ENCODE results near the gene GALNT13. TPM values are rescaled to one million over a fixed set of nuclear protein-coding genes. Genes with fewer than 3 reads are reported as not detected.

GALNT13 gene
- total RNA-seq, 1 donor, result 0.36 TPM

DNA sequence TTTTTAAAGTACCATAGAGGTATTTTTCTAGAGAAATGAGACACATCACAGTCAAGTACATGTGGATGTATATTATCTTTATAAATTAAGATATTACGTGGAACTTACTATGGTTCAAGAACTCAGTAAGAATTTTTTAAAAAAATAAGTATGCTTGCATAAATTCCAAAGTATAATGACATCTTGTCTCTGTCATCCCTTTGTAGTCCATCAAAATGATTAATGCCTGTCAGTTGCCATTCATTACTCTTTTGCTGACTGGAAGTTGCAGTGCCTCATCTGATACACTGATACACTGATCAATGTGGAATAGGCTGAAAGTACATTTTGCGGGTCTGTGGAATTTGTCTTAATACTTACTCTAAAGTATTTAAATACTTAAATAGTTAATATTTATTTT lies 177.2 kb downstream of the GALNT13 start:
- Histone ChIP-seq H2AFZ (ENCODE audit: low read length) (no peak overlapping the region), H3K4me2 (ENCODE audit: insufficient read depth, low read length) (no peak overlapping the region), H4K20me1 (ENCODE audit: insufficient read depth, low read length) (no peaks in the 10 kb centered on the region), H3K9me3 (ENCODE audit: low read depth, low read length) (peaks cover 2% of the 10 kb centered on the region), H3K4me1 (ENCODE audit: insufficient read depth, low read length) (no peaks in the 10 kb centered on the region), H3K27me3 (ENCODE audit: insufficient read depth, low read length) (no peaks in the 10 kb centered on the region), H3K4me3 (ENCODE audit: insufficient read depth, low read length) (no peak overlapping the region), H3K36me3 (ENCODE audit: insufficient read depth, low read length) (no peaks in the 10 kb centered on the region), H3K27ac (ENCODE audit: low read depth, low read length) (no peak overlapping the region), H3K79me2 (ENCODE audit: insufficient read depth, low read length) (no peaks in the 10 kb centered on the region)
- TF ChIP-seq CTCF (IDR thresholded peaks at IDR 0.05; ENCODE audit: extremely low read depth, low read depth, low read length), result no peak
- DNase-seq (ENCODE audit: insufficient read length, low spot score, missing footprints), result peak; percentile 17

DNA sequence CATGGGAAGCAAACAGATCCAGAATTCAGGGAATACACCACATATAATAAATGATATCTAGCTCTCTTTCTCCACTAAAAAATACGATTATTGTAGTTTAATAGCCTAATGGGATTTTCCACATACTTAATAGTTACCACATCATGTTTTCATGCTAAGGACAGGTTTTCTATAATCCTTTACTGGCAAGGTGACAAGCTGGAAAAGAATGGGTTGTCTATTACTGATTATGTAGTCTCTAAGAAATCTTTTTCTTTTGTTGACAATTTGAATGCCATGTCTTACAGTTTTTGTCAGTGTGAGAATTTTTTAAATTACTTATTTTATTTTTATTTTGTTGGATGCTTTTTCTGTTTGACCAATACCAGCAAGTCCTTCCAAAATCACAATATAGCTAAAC lies 177.8 kb downstream of the GALNT13 start:
- Histone ChIP-seq H3K79me2 (ENCODE audit: insufficient read depth, low read length) (no peaks in the 10 kb centered on the region), H4K20me1 (ENCODE audit: insufficient read depth, low read length) (no peaks in the 10 kb centered on the region), H2AFZ (ENCODE audit: low read length) (no peak overlapping the region), H3K4me3 (ENCODE audit: insufficient read depth, low read length) (no peak overlapping the region), H3K4me1 (ENCODE audit: insufficient read depth, low read length) (no peaks in the 10 kb centered on the region), H3K9me3 (ENCODE audit: low read depth, low read length) (peaks cover 2% of the 10 kb centered on the region), H3K4me2 (ENCODE audit: insufficient read depth, low read length) (no peak overlapping the region), H3K27me3 (ENCODE audit: insufficient read depth, low read length) (no peaks in the 10 kb centered on the region), H3K36me3 (ENCODE audit: insufficient read depth, low read length) (no peaks in the 10 kb centered on the region), H3K27ac (ENCODE audit: low read depth, low read length) (no peak overlapping the region)
- no peak for TF ChIP-seq CTCF (IDR thresholded peaks at IDR 0.05; ENCODE audit: extremely low read depth, low read depth, low read length)
- no peak for DNase-seq (ENCODE audit: insufficient read length, low spot score, missing footprints)

DNA sequence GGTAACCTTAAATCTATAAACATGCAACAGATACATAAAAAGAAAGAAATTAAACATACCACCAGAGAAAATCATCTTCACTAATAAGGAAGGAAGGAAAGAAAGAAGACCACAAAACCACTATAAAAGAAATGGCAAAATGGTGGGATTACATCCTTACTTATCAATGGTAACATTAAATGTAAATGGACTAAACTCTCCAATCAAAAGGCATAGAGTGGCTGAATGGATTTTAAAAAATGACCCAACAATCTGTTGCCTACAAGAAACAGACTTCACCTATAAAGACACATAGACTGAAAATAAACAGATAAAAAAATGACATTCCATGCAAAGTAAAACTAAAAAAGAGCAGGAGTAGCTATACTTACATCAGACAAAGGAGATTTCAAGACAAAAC lies 195.4 kb downstream of the GALNT13 start:
- Histone ChIP-seq H3K27ac (ENCODE audit: low read depth, low read length) (no peak overlapping the region), H3K79me2 (ENCODE audit: insufficient read depth, low read length) (no peaks in the 10 kb centered on the region), H3K4me1 (ENCODE audit: insufficient read depth, low read length) (no peaks in the 10 kb centered on the region), H3K27me3 (ENCODE audit: insufficient read depth, low read length) (no peaks in the 10 kb centered on the region), H3K36me3 (ENCODE audit: insufficient read depth, low read length) (no peaks in the 10 kb centered on the region), H3K4me2 (ENCODE audit: insufficient read depth, low read length) (no peak overlapping the region), H4K20me1 (ENCODE audit: insufficient read depth, low read length) (no peaks in the 10 kb centered on the region), H3K4me3 (ENCODE audit: insufficient read depth, low read length) (no peak overlapping the region), H2AFZ (ENCODE audit: low read length) (no peak overlapping the region), H3K9me3 (ENCODE audit: low read depth, low read length) (peaks cover 2% of the 10 kb centered on the region)
- no peak for DNase-seq (ENCODE audit: insufficient read length, low spot score, missing footprints)
- TF ChIP-seq CTCF (IDR thresholded peaks at IDR 0.05; ENCODE audit: extremely low read depth, low read depth, low read length), result no peak

DNA sequence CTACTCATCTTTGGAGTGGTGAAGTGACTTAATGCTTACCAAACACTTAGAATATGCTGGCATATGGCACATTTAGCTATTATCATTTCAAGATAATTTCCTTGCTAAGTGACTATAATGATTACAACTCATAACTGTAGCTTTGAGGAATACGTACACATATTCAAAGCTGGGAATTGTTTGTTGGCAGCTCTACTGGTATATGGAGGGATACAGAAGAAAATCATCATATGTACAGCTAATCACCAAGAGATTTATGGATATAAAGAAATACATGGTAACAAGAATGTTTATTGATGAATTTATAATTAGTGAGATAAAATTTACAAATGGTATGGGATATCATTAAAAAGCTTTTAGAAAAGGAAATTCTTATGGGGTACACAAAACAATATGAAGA lies 207.2 kb downstream of the GALNT13 start:
- H3K4me1 ChIP-seq (ENCODE audit: insufficient read depth, low read length), result no peaks in the 10 kb centered on the region
- no peaks in the 10 kb centered on the region for H4K20me1 ChIP-seq (ENCODE audit: insufficient read depth, low read length)
- no peak overlapping the region for H3K4me2 ChIP-seq (ENCODE audit: insufficient read depth, low read length)
- H2AFZ ChIP-seq (ENCODE audit: low read length), result no peak overlapping the region
- no peak overlapping the region for H3K27ac ChIP-seq (ENCODE audit: low read depth, low read length)
- H3K4me3 ChIP-seq (ENCODE audit: insufficient read depth, low read length), result no peak overlapping the region
- TF ChIP-seq CTCF (IDR thresholded peaks at IDR 0.05; ENCODE audit: extremely low read depth, low read depth, low read length), result no peak
- no peak for DNase-seq (ENCODE audit: insufficient read length, low spot score, missing footprints)
- H3K27me3 ChIP-seq (ENCODE audit: insufficient read depth, low read length), result no peaks in the 10 kb centered on the region
- no peaks in the 10 kb centered on the region for H3K36me3 ChIP-seq (ENCODE audit: insufficient read depth, low read length)
- H3K79me2 ChIP-seq (ENCODE audit: insufficient read depth, low read length), result no peaks in the 10 kb centered on the region
- H3K9me3 ChIP-seq (ENCODE audit: low read depth, low read length), result no peaks in the 10 kb centered on the region
